HEK293T (cell line): ENCODE results near the gene NSDHL.

ENCODE experiments used
- FOXM1 ChIP-seq: fragments of 450-650 bp; IDR thresholded peaks from 2 replicates; pipeline ENCODE4 v1.6.1; 2017; ENCODE audit warnings: mild to moderate bottlenecking, borderline replicate concordance
- HDGF ChIP-seq: fragments of 450-650 bp; IDR thresholded peaks from 2 replicates; pipeline ENCODE4 v1.6.1; 2017; ENCODE audit warnings: antibody characterized with exemption, borderline replicate concordance
- ZNF384 ChIP-seq: fragments of 450-650 bp; IDR thresholded peaks from 2 replicates; pipeline ENCODE4 v1.6.1; 2016

DNA sequence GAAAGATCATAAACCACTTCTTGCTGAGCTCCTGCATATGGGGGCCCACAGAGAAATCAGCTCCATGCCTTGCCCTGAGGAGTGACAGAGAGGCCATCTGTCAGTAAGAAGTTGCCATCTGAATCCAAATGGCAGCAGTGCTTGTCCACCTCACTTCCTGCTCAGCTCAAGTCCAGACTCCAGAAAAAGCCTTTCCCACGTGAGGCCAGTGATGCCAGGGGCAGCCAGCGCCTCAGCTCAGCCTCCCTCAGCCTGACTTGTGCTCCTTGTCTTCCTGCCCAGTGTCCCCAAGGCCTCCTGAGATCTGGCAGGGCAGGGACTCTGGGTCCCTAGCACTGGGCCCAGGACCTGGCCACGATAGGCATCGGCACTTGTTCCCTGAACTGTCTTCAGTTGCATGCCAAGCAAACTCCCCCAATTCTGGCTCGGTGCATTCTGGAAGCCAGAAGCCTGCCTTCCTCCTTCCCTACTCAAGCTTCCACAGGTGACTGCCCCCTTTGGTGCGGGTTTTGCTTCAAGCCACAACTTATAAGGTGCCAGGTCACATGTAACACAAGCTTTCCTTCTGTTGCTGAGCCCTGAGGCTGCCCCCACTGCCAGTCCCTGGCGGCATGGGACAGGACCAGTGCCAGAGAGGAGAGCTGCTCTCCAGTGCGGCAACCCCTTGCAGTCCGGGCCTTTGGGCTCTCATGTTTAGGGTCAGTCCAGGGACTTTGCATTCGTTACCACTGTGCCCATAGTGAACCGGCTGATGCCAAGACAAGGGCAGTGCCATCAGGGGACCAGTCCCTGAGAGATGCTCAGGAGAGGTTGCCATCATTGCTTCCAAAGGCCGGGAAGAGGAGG lies 69.2 kb downstream of the NSDHL start:
- TF ChIP-seq HDGF (no peak), ZNF384 (no peak), FOXM1 (no peak)
